ENCODE data around the gene DES.

Gene DES

DNA sequence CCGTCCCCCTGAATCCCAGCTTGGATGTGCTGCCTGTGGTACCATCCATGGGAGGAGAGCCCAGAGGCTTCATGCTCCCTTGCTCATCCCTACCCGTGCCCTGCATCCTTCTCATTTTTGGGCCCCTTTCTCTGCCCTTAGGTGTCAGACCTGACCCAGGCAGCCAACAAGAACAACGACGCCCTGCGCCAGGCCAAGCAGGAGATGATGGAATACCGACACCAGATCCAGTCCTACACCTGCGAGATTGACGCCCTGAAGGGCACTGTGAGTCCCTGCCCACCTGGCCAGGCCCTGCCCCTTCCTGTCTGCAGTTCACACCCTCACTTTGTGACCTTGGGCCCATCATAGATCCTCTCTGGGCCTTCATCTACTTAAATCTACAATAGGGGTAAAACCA, 2.5 kb downstream of the DES start:
- no peak for DNase-seq (ENCODE audit: low spot score)

DNA sequence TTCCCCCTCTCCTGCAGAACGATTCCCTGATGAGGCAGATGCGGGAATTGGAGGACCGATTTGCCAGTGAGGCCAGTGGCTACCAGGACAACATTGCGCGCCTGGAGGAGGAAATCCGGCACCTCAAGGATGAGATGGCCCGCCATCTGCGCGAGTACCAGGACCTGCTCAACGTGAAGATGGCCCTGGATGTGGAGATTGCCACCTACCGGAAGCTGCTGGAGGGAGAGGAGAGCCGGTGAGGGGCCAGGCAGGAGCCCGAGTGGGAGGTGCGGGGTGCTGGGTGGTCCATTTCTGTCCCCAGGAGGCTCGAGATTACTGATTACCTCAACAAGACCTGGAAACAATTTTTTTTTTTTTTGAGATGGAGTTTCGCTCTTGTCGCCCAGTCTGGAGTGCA, 3.1 kb downstream of the DES start:
- no peak for DNase-seq (ENCODE audit: low spot score)

DNA sequence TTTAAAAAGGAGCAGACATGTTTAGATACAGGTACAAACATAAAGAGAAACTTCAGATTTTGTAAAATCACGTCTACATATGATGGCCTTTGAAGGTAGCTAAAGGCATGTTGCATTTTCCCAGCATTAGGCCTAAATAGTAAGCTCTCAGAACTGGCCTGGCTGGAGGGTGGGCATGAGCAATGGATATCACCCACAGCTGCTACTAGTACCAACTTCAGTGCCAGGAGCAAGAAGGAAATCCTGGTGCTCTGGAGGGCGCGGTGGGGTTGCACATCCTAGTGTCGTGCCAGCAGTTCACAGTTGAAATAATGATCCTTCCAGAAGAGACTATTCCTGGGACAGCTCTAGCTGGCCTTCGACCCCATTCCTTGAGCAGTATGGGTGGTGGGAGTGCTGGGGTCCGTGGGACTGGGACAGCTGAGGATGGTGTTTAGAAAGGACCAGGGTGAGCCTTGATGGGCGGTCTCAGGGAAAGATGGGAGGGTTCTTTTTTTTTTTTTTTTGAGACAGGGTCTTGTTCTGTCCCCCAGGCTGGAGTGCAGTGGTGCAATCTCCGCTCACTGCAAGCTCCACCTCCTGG, 4.9 kb downstream of the DES start:
- DNase-seq (ENCODE audit: low spot score) = no peak

DNA sequence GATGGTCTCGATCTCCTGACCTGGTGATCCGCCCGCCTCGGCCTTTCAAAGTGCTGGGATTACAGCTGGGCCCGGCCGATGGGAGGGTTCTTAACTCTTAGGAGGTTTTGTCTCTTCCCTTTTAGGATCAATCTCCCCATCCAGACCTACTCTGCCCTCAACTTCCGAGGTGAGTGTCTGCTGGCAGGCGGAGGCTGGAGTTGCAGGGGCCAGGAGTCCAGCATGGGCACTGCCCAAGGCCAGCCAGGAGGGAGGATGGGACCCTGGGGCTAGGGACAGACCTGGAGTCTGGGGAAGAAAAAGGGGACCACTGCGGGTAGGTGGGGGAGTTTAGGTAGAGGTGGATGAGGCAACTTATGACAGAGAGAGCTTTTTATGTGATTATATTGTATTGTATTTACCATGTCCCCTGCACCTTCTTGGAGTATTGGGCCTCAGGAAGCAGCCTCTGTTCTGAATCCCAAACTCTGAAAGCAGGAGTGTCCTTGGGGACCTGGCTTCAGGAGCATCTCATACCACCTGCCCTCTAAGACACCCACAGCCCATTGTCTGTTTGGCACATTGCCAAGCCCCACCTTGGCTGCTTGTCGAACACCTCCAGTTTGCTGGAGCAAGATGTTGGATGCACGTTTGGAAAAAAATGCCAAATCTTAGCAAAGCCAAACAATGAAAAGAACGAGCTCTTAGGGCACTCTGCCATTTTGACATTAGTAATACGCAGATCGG, 5.6 kb downstream of the DES start:
- no peak for DNase-seq (ENCODE audit: low spot score)

DNA sequence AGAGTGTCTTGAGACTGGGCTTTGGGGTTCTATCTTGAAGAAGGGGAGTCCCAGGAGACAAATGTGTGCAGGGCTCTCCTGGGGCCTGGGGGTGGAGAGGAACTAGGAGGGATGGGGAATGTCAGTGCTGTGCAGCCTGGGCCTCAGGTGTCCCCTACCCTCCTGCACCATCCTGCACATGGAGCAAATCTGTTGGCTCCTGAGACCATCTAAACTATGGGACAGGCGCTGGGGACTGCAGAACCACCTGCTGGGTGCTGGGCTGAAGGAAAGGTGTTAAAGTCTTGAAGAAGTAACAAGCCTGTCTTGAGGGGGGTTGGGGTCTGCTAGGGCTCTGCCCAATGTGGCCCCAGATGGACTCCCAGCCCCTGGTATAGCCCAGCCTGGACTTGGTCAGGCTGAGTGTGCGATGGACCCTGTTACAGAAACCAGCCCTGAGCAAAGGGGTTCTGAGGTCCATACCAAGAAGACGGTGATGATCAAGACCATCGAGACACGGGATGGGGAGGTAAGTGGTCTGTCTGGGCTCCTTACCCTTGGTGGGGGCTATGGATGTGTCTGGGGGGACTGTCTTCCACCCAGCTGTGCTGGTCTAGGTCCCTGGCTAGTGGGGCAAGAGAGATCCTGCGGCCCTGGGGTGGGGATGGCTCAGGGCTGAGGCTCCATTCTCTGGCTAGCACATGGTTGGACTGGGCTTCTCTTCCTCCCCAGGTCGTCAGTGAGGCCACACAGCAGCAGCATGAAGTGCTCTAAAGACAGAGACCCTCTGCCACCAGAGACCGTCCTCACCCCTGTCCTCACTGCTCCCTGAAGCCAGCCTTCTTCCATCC, 7.3 kb downstream of the DES start:
- DNase-seq (ENCODE audit: low spot score) = no peak

DNA sequence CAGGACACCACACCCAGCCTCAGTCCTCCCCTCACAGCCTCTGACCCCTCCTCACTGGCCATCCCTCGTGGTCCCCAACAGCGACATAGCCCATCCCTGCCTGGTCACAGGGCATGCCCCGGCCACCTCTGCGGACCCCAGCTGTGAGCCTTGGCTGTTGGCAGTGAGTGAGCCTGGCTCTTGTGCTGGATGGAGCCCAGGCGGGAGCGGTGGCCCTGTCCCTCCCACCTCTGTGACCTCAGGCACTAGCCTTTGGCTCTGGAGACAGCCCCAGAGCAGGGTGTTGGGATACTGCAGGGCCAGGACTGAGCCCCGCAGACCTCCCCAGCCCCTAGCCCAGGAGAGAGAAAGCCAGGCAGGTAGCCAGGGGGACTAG, 7.9 kb downstream of the DES start:
- no peak for DNase-seq (ENCODE audit: low spot score)

DNA sequence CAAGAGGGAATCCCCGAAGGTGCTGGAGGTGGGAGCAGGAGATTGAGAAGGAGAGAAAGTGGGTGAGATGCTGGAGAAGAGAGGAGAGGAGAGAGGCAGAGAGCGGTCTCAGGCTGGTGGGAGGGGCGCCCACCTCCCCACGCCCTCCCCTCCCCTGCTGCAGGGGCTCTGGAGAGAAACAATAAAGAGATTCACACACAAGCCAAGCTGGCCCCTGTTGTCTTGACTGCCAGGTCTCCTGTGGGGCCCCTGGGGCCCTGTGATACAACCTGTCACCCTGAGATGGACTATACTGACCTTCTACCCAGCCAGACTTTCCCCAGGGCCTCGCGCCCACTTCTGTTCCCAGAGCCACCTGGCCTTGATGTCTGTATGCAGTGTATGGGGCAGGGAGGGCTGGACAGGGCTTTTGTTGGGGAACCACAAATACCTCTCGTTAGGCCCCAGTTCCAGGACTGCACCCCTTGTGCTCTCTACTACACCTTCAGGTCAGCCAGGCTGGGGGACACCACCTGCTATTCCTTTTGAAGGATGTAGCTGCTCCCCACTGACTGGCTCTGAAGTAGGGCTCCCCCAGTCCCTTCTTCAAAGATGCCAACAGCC, 8.5 kb downstream of the DES start:
- no peak for DNase-seq (ENCODE audit: low spot score)

DNA sequence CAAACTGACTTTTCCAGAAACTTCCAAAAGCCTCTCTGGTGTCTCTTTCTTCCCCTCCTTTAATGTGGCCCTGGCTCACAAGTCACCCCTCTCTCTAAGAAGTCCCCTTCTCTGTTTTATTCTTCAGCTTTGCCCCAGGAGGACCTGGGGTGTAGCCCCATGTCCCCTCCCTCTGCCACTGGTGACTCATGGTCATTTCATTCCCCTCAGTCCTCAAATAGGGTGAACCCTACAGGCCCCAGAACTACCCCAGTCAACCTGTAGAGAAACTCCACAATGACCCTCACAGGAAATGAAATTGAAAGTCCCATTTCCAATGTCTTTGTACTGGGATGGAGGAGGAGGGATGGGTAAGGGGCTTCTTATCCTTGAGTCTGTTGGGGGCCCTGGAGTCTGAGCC, 10.3 kb downstream of the DES start:
- no peak for DNase-seq (ENCODE audit: low spot score)

DNA sequence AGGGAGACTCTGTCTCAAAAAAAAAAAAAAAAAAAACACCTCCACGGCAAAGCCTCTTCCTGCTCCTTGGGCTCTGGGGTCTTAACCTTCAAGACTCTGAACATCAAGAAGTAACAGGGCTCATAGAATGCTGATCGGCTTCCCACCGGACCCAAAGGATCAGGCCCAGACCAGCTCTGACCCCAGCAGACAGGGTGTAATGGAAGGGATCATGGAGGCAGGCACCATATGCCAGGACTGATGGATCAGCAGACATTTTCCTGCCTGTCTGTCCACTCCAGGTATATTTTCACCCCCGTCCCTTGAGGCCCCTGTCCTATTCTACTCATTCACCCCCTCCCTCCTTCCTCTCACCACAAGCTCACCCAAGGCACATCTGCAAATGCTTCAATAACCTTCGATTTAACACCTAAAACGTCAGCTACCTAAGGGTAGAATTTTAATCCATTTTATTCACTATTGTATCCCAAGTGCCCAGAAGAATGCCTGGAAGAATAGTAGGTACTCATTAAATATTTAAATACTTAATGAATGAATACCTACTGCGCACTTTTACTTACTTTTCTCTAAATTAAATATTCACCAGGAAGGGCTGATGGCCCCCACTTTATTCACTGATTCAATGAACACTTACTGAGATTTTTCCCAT, 11.9 kb downstream of the DES start:
- DNase-seq (ENCODE audit: low spot score) = no peak

DNA sequence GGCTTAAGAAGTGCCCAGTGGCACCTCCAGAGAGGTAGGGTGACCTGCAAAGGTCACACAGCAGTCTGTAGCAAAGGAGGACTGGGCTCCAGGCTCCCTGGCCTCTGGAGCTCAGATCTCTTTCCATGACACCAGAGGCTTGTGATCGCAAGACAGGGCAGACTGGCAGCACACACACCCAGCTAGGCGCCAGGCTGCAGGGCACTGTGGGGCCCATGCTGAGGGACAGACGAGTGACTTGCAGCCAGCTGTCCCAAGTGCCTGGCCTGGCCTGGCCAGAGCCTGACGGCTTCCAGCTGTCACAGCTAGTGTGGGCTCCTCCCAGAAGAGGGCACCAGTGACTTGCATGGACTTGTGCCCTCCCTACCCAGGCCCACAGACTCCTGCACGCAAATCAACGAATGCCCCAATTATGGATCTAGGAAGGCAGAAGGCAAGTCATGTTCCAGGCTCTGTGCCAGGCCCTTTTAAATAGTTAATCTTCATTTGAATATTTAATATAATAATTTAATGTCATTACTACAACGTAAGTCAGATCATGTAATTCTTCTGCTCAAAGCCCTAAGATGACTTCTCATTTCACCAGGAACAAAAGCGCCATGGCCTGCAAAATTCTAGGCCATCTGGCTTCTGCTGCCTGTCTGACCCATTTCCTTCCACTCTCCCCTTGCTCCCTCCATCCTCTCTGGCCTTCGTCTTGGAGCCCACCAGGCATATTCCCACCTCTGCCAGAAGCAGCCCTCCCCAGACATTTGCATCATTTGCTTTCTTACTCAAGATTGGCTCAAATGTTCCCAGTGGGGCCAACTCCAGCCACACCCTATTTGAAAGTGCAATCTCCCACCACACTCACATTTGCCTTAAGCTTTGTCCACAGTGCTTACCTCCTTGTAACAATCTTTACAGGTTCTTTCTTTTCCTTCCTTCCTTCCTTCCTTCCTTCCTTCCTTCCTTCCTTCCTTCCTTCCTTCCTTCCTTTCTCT, 12.7 kb downstream of the DES start:
- DNase-seq (ENCODE audit: low spot score) = no peak

DNA sequence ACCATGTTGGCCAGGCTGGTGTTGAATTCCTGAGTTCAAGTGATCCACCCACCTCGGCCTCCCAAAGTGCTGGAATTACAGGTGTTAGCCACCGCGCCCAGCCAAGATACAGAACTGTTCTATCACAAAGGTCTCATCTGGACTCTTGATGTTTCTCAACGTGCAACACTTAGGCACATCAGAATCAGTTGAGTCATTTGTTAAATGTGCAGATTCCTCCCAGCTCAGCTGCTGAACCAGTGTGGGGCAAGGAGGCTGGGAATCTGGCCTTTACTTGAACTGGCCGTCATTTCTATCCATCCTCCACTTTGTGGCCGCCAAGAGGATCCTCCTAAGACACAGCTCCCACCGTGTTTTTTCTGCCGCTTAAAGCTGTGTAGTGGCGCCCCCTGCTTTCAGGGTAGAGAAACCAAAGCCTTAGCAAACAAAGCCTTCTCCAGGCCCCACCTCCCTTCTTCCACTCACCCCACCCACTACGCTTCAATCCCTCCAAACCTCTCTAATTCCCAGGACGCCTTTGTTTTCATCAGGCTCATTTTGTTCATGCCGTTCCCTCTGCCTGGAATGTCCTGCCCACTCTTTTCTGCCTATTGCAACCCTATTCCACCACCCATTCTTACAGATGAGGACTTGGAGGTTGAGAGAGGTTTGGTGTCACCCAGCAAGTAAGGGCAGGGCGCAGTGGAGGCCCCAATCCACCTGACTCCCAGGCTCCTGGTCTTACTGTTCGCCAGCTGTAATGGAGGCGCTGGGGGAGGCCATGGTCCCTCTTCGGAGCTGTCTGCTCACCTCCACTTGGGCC, 15.7 kb downstream of the DES start:
- DNase-seq (ENCODE audit: low spot score) = no peak

DNA sequence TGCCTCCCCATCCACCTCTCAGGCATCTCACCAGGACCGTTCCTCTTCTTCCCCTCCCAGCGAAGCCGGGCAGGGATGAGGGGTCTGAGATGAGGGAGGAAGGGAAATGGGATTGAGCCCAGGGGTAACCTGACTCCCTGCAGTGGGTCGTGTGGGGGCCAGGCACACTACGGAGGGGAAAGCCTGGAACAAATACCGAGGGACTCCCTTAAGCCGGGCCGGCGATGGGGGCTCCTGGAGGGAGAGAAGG, 16.2 kb downstream of the DES start:
- DNase-seq (ENCODE audit: low spot score) = no peak

DNA sequence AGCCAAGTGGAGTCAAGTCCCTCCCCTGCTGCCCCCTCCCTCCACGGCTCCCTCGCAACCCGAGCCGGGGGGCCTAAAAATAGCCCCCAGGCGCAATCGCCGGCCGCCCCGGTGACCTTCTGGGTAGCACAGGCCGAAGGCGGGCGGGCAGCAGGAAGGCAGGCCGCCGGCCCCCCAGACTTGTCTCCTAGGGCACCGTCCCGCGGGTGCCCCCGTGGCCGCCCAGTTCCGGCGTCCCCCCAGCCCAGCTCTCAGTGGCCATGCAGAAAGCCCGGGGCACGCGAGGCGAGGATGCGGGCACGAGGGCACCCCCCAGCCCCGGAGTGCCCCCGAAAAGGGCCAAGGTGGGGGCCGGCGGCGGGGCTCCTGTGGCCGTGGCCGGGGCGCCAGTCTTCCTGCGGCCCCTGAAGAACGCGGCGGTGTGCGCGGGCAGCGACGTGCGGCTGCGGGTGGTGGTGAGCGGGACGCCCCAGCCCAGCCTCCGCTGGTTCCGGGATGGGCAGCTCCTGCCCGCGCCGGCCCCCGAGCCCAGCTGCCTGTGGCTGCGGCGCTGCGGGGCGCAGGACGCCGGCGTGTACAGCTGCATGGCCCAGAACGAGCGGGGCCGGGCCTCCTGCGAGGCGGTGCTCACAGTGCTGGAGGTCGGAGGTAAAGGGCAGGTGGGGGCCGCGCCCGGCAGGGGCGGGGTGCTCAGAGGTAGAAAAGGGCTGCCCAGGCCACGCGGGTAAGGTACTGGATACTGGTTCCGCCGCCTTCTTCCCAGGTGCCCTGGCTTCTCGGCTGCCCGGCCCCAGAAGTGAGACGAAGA, 16.7 kb downstream of the DES start, which contains the start of gene SPEG:
Gene SPEG, plus strand, starts transcription at position 126 of the 808 bp plus-strand sequence. Its CDS starts 135 bp downstream, at position 261.
- DNase-seq (ENCODE audit: low spot score) = no peak

DNA sequence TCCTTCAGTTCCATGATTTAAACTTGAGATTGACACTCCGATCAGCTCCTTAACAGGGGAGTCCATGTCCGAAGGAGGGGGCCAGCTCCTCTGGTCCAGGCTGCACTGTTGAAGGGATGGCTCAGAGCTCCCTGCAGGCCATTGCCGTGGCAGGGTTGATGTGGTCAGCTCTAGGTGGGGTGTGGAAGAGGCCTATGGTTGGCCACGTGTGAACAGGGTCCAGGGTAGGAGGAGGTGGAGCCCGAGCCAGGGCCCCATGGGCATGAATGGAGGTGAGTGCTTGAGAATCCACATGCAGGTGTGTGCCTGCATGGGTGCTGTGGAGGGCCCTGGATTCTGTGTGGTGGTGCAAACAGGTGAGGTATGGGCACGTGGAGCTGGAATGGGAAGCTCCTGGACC, 17.5 kb downstream of the DES start:
- DNase-seq (ENCODE audit: low spot score) = no peak

DNA sequence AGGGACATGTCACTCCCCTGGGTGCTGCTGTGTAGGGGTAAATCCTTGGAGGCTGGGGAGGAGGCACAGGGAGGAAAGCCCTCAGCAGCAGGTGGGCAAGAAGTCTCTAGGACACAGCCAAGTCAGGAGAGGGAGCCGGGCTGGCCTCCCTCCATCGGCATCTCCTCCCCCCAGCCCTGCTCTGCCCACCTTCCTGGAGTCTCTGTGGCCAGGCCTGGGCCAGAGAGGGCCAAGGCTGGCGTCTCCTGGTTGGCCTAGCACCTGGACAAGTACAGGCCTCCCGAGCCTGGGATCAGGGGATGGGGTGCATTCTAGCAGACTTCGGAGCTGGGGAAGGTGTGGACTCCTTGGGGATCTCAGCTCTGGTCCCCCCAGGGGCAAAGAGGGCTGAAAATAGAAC, 18.3 kb downstream of the DES start:
- no peak for DNase-seq (ENCODE audit: low spot score)

DNA sequence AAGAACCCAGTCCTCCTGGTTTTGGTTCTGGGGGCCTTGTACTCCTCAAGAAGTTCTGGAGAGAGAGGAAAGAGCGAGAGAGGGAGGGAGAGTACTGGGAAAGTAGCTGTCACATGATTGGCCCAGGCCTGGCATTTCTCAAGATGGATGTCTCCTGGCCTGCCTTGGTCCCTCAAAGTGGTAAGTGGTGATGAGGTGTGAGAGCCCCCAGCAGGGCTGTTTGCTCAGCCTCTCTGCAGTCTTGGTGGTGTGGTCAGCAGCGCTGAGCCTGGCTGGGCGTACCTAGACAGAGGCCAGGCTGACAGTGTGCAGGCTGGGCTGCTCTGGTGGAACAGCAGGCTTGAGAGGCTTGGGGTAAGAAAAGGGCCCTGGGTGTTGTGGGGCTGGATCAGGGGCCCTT, 19.0 kb downstream of the DES start:
- no peak for DNase-seq (ENCODE audit: low spot score)

DNA sequence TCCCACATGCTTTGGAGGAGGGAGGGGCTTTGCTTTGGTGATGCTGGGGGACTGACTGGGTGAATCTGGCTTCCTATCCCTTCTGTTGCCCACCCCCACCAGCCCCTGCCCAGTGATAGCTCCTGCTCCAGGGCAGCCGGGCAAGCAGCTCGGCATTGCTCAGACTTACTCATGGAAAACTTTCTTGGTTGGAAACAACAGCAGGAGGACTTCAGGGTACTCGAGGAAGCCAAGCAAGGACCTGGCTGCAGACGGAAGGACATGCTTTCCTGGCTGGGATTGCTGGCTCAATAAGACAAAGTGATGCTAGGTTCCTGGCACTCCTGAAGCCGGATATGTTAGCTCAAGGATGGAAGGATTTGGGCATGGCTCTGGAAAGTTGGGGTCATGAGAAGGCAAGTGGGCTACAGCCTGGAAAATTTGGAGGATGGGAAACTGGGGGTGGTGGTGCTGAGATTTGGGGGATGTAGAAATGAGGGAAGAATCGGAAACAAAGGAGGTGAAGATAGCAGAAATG, 19.6 kb downstream of the DES start:
- no peak for DNase-seq (ENCODE audit: low spot score)

DNA sequence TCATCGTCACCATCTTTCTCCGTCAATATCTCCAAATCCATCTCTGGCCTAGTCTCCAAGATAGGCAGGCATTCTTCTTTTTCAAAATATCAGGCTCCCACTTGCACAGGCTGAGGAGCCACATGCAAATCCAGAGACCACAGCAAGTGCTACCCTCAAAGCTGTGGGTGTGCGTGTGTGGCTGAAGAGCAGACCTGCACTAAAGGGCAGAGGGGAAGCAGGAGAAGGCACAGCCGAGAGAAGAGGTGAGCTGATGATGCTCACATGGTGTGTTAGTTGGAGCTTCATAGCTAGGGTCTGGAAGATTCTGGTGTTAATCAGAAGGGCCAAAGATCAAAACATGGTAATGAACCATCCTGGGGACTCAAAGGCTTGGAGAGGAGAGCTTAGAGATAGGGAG, 20.3 kb downstream of the DES start:
- DNase-seq (ENCODE audit: low spot score) = no peak

DNA sequence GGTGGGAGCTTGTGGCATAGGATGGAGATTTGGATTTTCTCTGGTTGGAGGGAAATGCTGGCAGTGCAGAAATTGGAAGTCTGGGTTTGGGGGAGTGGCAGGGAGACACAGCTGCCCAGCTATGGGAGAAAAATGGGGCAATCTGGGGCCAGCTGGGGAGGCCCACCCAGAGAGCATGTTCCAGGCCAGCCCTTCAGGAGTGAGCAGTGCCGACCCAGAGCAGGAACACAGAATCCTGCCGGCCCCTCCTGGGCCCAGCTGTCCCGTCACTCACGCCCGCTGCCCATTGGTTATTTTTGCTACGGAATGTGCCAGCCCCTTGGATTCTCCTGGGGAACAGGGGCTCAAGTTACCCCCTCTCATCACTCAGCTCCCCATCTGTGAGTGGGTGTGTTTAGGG, 21.3 kb downstream of the DES start:
- no peak for DNase-seq (ENCODE audit: low spot score)
